A673 (cell line): ENCODE results near the gene TMCC1.

Experiments
- CTCF ChIP-seq: fragments of 300-800, 200-600 bp; sonication (generic); conservative IDR thresholded peaks from 2 replicates; pipeline ENCODE4 v1.5.1; 2017; ENCODE audit warnings: low read depth, mild to moderate bottlenecking, antibody characterized with exemption, low read length, moderate library complexity, mixed read lengths
- EZH2 ChIP-seq: fragments of 200-600 bp; sonication (generic); IDR thresholded peaks from 2 replicates; pipeline ENCODE4 v1.6.1; 2017; ENCODE audit warnings: borderline replicate concordance, low read depth, mild to moderate bottlenecking, mixed read lengths, antibody characterized with exemption, low read length; ENCODE audit not compliant: poor library complexity, severe bottlenecking

- TF ChIP-seq CTCF (no peak), EZH2 (no peak)
These were observed 259.6 kb downstream of the TMCC1 start for GRCh38 chr3:129633751-129634481.
